Neural crest cell (in vitro differentiated cells): Measurements from ENCODE around the gene EPN2. TPM values are rescaled to one million over a fixed set of nuclear protein-coding genes. Genes with fewer than 3 reads are reported as not detected.

Source experiments
- DNase-seq: peaks from one replicate; pipeline ENCODE4 v3.0.0; 2021; ENCODE audit warnings: low read depth, mixed read lengths, low spot score
- H3K27ac Mint-ChIP-seq: one replicate; pipeline ENCODE4 v1.8.0; 2021; ENCODE audit warnings: mild to moderate bottlenecking, mixed read lengths; ENCODE audit not compliant: unreplicated experiment
- H3K27me3 Mint-ChIP-seq: 2 replicates; pipeline ENCODE4 v1.8.0; 2021; ENCODE audit warnings: low read depth, mild to moderate bottlenecking, mixed read lengths
- H3K36me3 Mint-ChIP-seq: 2 replicates; pipeline ENCODE4 v1.8.0; 2021; ENCODE audit warnings: low read depth, mild to moderate bottlenecking, mixed read lengths
- H3K4me1 Mint-ChIP-seq: 2 replicates; pipeline ENCODE4 v1.8.0; 2021; ENCODE audit warnings: mixed read lengths
- H3K4me3 Mint-ChIP-seq: one replicate; pipeline ENCODE4 v1.8.0; 2021; ENCODE audit warnings: mild to moderate bottlenecking, mixed read lengths
- H3K9me3 Mint-ChIP-seq: 2 replicates; pipeline ENCODE4 v1.8.0; 2021; ENCODE audit warnings: mixed read lengths
- CTCF ChIP-seq: fragments of 200-600 bp; sonication (generic); conservative IDR thresholded peaks from 2 replicates; pipeline ENCODE4 v1.5.0; 2021; ENCODE audit warnings: antibody characterized with exemption, mild to moderate bottlenecking
- total RNA-seq: library from RNA; stranded (reverse); gene quantifications from 2 replicates; pipeline ENCODE4 v1.2.1, GENCODE V29; 2021

EPN2 gene
- total RNA-seq, 1 donor from 2014 or later = 45.5 TPM

- peaks cover 3% of the 10 kb centered on the region for H3K27me3 Mint-ChIP-seq
- no peak for TF ChIP-seq CTCF
- H3K4me1 Mint-ChIP-seq = peaks cover 16% of the 10 kb centered on the region
- no peaks in the 10 kb centered on the region for H3K9me3 Mint-ChIP-seq
- no peak for DNase-seq
- no peak overlapping the region for H3K4me3 Mint-ChIP-seq
- no peaks in the 10 kb centered on the region for H3K36me3 Mint-ChIP-seq
- no peak overlapping the region for H3K27ac Mint-ChIP-seq
Measured at GRCh38 chr17:19366637-19366972, 129.4 kb downstream of the EPN2 start.

GRCh38 chr17:19368229-19368628 is 131.1 kb downstream of the EPN2 start:
- no peaks in the 10 kb centered on the region for H3K36me3 Mint-ChIP-seq
- H3K4me1 Mint-ChIP-seq = peaks cover 10% of the 10 kb centered on the region
- no peak for DNase-seq
- peaks cover 3% of the 10 kb centered on the region for H3K27me3 Mint-ChIP-seq
- no peak overlapping the region for H3K27ac Mint-ChIP-seq
- TF ChIP-seq CTCF = no peak
- no peak overlapping the region for H3K4me3 Mint-ChIP-seq
- no peaks in the 10 kb centered on the region for H3K9me3 Mint-ChIP-seq

- no peak for TF ChIP-seq CTCF
- Mint-ChIP-seq H3K4me3 (no peak overlapping the region), H3K36me3 (no peaks in the 10 kb centered on the region), H3K27me3 (no peaks in the 10 kb centered on the region), H3K9me3 (no peaks in the 10 kb centered on the region), H3K4me1 (peaks cover 14% of the 10 kb centered on the region), H3K27ac (no peak overlapping the region)
- DNase-seq = no peak
Measured at GRCh38 chr17:19369107-19369778, 132.1 kb downstream of the EPN2 start.

- DNase-seq = no peak
- H3K9me3 Mint-ChIP-seq = no peaks in the 10 kb centered on the region
- peaks cover 18% of the 10 kb centered on the region for H3K4me1 Mint-ChIP-seq
- no peak overlapping the region for H3K27ac Mint-ChIP-seq
- H3K36me3 Mint-ChIP-seq = no peaks in the 10 kb centered on the region
- TF ChIP-seq CTCF = no peak
- no peaks in the 10 kb centered on the region for H3K27me3 Mint-ChIP-seq
- no peak overlapping the region for H3K4me3 Mint-ChIP-seq
Measured at GRCh38 chr17:19369846-19370492, 132.8 kb downstream of the EPN2 start.

- H3K27ac Mint-ChIP-seq = no peak overlapping the region
- H3K4me1 Mint-ChIP-seq = peaks cover 18% of the 10 kb centered on the region
- H3K4me3 Mint-ChIP-seq = no peak overlapping the region
- H3K9me3 Mint-ChIP-seq = no peaks in the 10 kb centered on the region
- H3K27me3 Mint-ChIP-seq = no peaks in the 10 kb centered on the region
- no peak for TF ChIP-seq CTCF
- DNase-seq = no peak
- no peaks in the 10 kb centered on the region for H3K36me3 Mint-ChIP-seq
Measured at GRCh38 chr17:19370493-19370960, 133.4 kb downstream of the EPN2 start.
